ENCODE results near the gene DNAJC16.

The DNAJC16 gene
- long read RNA-seq, partial matches to known transcripts = 4 of 7 reads
- long read RNA-seq, other reads (novel, unspliced or antisense) = 2 of 7 reads

DNA sequence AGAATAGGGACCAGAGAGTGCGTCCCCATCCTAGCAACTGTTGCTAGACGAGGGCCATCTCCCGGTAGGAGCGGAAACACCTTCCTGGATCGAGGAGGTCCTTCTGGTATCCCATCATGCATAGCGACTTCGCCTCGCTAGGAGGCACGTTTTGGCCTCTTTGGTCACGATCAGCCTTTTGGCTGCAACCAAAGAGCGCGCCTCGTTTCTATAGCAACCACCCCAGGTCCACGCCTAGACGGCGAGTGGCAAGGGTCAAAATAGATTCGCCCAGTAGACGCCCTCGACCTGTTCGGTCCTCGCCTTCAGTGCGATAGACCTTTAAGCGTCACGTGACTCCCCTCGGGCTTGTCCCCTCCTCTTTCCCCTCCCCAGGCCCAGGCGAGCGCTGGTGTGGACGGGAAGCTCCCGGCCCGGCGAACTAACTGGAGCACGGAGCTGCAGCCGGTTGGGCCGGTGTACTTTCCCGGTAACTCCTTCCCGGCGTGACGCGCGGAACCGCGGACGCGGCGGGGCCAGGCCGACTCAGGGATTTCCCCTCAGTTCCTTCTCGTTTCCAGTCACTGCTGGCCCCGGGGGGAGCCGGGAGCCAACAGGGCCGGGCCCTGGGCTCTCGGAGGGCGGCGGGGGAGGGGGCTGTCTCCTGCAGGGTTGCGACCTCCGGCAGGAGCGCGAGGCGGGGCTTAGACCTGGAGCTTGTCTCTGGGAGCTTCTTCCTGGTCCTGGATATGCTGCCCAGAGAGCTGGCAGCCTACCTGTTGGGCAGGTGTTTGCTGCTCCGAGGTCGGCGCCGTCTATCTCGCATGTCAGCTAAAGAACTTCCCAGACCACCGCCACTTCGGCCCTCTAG is at the start of gene DNAJC16:
TSS of gene DNAJC16 (plus strand) at position 359 of the 850 bp plus-strand sequence. CDS start 2,258 bp downstream, outside the sequence.
- TF ChIP-seq SPI1 (IDR thresholded peaks at IDR 0.05; ENCODE audit: borderline replicate concordance, low read depth) (no peak), POLR2AphosphoS5 (IDR thresholded peaks at IDR 0.05; ENCODE audit: low read depth) (peak; percentile 68), GABPA (IDR thresholded peaks at IDR 0.05; ENCODE audit: low read depth) (peak; percentile 75)
- TF ChIP-seq, protein P1, sequence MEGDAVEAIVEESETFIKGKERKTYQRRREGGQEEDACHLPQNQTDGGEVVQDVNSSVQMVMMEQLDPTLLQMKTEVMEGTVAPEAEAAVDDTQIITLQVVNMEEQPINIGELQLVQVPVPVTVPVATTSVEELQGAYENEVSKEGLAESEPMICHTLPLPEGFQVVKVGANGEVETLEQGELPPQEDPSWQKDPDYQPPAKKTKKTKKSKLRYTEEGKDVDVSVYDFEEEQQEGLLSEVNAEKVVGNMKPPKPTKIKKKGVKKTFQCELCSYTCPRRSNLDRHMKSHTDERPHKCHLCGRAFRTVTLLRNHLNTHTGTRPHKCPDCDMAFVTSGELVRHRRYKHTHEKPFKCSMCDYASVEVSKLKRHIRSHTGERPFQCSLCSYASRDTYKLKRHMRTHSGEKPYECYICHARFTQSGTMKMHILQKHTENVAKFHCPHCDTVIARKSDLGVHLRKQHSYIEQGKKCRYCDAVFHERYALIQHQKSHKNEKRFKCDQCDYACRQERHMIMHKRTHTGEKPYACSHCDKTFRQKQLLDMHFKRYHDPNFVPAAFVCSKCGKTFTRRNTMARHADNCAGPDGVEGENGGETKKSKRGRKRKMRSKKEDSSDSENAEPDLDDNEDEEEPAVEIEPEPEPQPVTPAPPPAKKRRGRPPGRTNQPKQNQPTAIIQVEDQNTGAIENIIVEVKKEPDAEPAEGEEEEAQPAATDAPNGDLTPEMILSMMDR (IDR thresholded peaks at IDR 0.05; ENCODE audit: insufficient read depth, low read length) = no peak
- no peaks in the 10 kb centered on the region for H3K27me3 ChIP-seq (ENCODE audit: insufficient read depth, poor library complexity, severe bottlenecking)
- peak within 1 kb of the TSS; percentile 87 for H3K4me3 ChIP-seq (replicated peaks; ENCODE audit: insufficient read depth, low read length)
- peak within 1 kb of the TSS; percentile 89 for H3K27ac ChIP-seq (replicated peaks)
- peak; percentile 100 for DNase-seq (ENCODE audit: low read depth in 1 of 2, low spot score in 1 of 2)

DNA sequence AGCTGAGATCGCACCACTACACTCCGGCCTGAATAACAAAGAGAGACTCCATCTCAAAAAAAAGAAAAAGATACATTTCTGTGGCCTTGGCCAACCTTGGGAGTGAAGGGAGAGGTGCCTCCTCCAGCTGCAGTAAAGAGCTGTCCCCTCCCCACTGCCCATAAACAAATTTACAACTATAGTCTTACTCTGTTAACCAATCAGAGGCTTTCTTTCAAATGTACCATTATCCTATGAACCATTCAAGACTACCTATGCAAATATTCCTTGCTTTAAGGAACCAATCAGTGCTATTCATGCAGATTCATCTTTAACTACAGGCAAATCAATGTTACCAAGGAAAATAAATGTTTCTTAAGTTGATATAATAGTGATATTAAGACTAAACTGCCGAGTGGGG is 49.7 kb upstream of the DNAJC16 start:
- no peaks in the 10 kb centered on the region for H3K27me3 ChIP-seq (ENCODE audit: insufficient read depth, poor library complexity, severe bottlenecking)
- H3K27ac ChIP-seq (replicated peaks) = no peak overlapping the region
- DNase-seq (ENCODE audit: low read depth in 1 of 2, low spot score in 1 of 2) = no peak
- no peak for TF ChIP-seq GABPA (IDR thresholded peaks at IDR 0.05; ENCODE audit: low read depth)
- TF ChIP-seq, protein P1 (IDR thresholded peaks at IDR 0.05; ENCODE audit: insufficient read depth, low read length) = no peak
- no peak for TF ChIP-seq SPI1 (IDR thresholded peaks at IDR 0.05; ENCODE audit: borderline replicate concordance, low read depth)
- no peak for TF ChIP-seq POLR2AphosphoS5 (IDR thresholded peaks at IDR 0.05; ENCODE audit: low read depth)
- TF ChIP-seq, protein P2, sequence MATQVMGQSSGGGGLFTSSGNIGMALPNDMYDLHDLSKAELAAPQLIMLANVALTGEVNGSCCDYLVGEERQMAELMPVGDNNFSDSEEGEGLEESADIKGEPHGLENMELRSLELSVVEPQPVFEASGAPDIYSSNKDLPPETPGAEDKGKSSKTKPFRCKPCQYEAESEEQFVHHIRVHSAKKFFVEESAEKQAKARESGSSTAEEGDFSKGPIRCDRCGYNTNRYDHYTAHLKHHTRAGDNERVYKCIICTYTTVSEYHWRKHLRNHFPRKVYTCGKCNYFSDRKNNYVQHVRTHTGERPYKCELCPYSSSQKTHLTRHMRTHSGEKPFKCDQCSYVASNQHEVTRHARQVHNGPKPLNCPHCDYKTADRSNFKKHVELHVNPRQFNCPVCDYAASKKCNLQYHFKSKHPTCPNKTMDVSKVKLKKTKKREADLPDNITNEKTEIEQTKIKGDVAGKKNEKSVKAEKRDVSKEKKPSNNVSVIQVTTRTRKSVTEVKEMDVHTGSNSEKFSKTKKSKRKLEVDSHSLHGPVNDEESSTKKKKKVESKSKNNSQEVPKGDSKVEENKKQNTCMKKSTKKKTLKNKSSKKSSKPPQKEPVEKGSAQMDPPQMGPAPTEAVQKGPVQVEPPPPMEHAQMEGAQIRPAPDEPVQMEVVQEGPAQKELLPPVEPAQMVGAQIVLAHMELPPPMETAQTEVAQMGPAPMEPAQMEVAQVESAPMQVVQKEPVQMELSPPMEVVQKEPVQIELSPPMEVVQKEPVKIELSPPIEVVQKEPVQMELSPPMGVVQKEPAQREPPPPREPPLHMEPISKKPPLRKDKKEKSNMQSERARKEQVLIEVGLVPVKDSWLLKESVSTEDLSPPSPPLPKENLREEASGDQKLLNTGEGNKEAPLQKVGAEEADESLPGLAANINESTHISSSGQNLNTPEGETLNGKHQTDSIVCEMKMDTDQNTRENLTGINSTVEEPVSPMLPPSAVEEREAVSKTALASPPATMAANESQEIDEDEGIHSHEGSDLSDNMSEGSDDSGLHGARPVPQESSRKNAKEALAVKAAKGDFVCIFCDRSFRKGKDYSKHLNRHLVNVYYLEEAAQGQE (IDR thresholded peaks at IDR 0.05; ENCODE audit: insufficient replicate concordance, low read depth) = no peak
- no peak overlapping the region for H3K4me3 ChIP-seq (replicated peaks; ENCODE audit: insufficient read depth, low read length)

DNA sequence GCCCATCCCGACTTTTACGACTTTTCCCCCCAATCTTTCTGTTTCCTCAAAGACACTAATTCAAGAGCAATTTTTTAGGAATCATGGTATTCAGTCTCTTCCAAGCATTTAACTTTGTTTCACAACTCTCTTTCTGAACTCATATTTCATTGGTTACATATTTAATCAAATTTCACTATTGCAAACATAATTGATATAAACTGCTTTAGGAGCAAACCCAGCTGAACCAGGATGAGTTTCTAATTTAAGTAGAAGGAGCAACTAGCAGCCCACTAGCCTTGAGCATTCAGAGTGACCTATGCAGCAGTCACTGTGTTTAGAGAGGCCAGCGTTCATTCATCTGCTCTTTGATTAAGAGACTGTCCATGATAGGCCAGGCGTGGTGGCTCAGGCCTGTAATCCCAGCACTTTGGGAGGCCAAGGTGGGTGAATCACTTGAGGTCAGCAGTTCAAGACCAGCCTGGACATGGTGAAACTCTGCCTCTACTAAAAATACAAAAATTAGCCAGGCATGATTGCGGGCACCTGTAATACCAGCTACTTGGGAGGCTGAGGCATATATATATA is 48.9 kb upstream of the DNAJC16 start:
- TF ChIP-seq SPI1 (IDR thresholded peaks at IDR 0.05; ENCODE audit: borderline replicate concordance, low read depth) = no peak
- TF ChIP-seq POLR2AphosphoS5 (IDR thresholded peaks at IDR 0.05; ENCODE audit: low read depth) = no peak
- TF ChIP-seq, protein P2 (IDR thresholded peaks at IDR 0.05; ENCODE audit: insufficient replicate concordance, low read depth) = no peak
- no peak for TF ChIP-seq GABPA (IDR thresholded peaks at IDR 0.05; ENCODE audit: low read depth)
- TF ChIP-seq, protein P1 (IDR thresholded peaks at IDR 0.05; ENCODE audit: insufficient read depth, low read length) = no peak
- no peak for DNase-seq (ENCODE audit: low read depth in 1 of 2, low spot score in 1 of 2)
- no peak overlapping the region for H3K4me3 ChIP-seq (replicated peaks; ENCODE audit: insufficient read depth, low read length)
- no peak overlapping the region for H3K27ac ChIP-seq (replicated peaks)
- H3K27me3 ChIP-seq (ENCODE audit: insufficient read depth, poor library complexity, severe bottlenecking) = no peaks in the 10 kb centered on the region

All from HL-60 (cell line).